OCI-M2 (cell line): Measurements from ENCODE around the gene CLEC2B.
"Not testable (repeated sequence)": the region's sequence is repeated elsewhere in the genome, so short reads cannot be mapped to it uniquely, and the experiment has no call there.

Source experiments
- DNase-seq: peaks from one replicate; lab custom pipeline; 2025; ENCODE audit not compliant: unreplicated experiment; lab: John Stamatoyannopoulos, UW

The CLEC2B gene

DNA sequence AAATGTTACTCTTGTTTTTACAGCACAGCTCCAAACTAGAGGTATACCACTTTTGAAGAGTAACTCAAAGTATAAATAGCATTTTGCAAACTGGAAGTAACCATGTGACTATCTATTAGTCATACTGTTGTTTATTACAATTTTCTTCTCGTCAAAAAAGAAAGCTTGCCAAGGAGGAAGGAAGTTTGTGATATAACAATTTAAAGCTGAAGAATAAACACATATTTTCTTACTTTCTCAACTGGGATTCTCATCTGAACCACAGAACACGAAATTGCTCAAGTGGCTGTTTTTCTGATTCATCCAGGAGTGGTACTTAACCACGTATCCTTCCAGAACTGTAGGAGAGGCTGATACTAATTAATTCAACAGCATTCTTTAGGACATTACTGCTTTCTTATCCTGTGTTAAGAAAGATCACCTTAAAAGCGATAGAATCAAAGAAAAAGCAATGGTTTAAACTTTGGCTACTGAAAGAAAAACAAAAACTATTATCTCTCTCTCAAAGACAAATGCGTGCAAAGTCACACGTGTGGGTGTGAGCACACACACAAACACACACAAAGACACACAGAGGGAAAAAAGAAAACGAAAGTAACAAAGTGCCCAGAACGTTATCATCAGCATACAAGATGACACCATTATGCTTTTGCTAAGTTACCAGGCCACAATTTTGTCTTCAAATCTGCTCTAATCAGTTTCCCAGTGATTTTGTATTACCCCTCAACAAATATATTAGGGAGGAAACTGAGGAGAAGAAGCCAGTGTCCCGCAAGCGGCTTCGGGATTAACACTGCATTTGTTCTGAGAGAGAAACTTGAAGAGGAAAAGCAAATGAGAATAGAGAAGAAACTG is at the start of gene CLEC2B:
TSS of gene CLEC2B (minus strand) at position 48 of the 855 bp plus-strand sequence.
- no peak for DNase-seq

DNA sequence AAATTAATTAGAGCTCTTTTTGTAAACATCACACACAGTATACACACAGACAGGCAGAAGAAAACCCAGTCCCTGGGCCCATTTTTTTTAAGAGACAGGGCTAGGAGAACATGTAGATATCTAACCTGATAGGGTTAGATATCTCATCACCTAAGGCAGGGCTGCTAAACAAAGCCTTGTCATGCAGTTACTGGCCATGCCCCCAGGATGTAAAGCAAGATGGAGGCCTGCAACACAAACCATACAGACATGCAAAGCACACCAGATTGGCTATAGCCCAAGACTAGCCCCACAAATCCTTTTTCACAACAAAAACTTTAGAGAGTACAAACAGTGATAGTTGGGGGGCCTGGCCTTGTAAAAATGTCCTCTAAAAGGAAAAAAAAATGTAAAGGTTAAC is 42.6 kb upstream of the CLEC2B start:
- DNase-seq: no peak

DNA sequence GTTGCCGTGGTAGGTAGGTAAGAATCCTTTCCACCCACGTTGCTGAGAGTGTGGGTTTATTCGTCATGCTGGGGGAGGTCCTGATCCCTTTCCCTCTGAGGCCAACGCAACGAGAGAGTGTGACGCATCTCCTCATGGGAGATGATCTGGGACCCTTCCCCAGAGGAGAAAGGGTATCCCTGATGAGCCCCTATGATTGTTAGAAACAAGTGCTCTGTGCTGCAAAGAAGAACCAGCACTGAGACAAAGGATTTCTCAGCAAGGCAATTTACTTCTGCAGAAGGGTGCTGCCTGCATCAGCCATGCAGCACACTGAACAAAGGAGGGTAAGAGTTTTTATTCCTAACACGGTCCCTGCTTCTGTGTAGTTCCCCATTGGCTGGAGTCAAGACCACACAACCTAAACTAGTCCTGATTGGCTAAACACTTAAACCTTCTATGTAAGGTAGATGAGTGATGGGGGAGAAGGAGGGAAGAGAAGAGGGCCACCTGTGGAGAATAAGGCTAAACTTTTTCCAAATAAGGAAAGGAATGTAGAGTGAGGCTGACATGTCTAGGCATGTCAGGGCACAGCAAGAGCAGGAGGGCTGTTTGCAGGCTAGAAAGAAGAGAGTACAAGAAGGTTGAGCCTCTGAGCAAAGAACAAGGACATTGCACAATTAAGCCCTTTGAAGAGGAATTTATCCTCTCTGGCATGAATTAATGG is 41.7 kb upstream of the CLEC2B start:
- DNase-seq: no peak

- no peak for DNase-seq
Measured at GRCh38 chr12:9909724-9910123, 40.6 kb upstream of the CLEC2B start.

GRCh38 chr12:9908350-9908749 is 39.2 kb upstream of the CLEC2B start:
- no peak for DNase-seq

- DNase-seq: no peak
Measured at GRCh38 chr12:9907769-9908168, 38.6 kb upstream of the CLEC2B start.

DNA sequence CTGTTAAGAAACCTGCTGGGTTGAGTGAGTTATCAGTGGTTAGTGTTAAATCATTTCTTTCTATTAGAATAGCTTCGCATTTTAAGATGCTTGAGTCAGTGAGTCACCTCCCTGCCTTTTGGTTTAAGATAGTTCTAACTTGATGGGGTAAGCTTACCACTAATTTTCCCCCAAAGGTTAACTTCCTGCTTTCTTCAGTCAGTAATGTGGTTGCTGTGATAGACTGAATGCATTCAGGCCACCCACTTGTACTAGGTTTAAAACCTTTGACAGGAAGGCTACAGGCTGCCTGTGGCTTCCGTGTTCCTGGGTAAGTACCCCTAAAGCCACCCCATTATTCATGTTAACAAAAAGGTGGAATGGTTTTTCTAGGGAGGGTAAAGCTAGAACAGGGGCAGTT is 37.7 kb upstream of the CLEC2B start:
- no peak for DNase-seq

- DNase-seq: no peak
Measured at GRCh38 chr12:9902539-9903228, 33.5 kb upstream of the CLEC2B start.

DNA sequence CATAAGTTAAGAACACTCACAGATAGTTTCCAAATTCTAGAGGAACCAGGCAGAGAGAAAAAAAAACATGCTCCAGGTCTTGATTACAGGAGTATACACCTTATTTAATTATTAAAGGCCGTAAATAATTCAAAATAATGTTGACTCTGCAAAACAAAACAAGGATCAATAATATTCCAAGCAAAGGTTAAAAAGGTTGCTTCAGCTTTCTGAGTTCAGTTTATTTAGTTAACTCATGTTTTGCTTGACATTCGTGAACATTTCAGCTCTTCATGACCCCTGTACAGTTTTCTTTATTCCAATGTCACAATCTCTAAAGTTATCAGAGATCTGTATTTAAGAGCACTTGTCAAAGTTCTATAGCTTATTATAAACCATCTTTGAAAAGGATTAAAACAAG is 31.8 kb upstream of the CLEC2B start:
- DNase-seq: no peak

- DNase-seq: no peak
Measured at GRCh38 chr12:9899209-9899608, 30.1 kb upstream of the CLEC2B start.

DNA sequence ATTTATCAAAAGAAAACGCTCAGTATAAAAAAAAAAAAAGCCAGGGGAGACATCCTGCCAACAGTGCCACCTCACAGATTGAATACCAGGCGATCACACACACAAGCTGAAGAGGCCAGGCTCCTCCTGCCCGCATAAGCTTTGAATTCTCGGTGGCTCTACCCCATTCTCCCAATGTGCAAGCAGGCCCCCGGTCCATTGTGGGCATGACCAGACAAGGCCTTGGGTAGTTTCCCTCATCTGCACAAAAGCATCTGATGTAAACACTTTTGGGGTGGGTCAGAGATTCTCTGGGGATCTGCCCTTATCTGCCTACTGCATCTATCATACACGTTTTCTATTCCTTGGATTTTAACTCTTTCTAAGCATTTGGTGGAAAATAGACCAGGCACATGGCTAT is 28.4 kb upstream of the CLEC2B start:
- no peak for DNase-seq

DNA sequence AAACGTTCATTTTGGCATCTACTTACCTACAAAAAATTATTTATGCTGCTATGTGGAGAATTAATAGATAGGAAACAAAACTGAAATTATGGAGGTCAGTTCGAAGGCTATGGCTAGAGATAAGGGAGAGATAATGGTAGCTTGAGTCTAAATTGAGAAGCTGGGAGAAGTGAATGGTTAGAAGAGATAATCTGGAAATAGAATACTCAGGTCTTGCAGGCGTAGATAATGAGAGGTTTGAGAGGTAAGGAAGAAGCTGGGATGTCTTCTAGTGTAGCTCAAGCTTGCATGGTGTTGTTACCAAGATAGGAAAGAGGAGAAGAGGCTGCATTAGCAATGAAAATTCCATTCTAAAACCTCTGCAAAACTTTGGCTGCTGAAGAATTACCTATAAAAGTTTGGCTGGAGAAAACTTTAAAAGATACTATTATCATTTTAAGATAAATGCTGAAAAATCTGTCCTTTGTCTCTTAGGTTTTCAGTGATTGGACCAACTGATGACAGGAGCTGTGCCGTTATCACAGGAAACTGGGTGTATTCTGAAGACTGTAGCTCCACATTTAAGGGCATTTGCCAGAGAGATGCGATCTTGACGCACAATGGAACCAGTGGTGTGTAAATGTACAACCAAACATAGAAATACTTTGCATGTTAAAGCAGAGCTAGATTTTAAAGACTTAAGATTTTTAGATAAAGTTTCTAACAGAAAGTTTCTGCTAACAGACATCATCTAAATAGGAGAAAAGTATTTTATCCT is 26.2 kb upstream of the CLEC2B start:
- no peak for DNase-seq

GRCh38 chr12:9888665-9889273 is 19.6 kb upstream of the CLEC2B start:
- no peak for DNase-seq

- no peak for DNase-seq
Measured at GRCh38 chr12:9883175-9883574, 14.0 kb upstream of the CLEC2B start.

GRCh38 chr12:9881988-9882387 is 12.8 kb upstream of the CLEC2B start:
- no peak for DNase-seq

DNA sequence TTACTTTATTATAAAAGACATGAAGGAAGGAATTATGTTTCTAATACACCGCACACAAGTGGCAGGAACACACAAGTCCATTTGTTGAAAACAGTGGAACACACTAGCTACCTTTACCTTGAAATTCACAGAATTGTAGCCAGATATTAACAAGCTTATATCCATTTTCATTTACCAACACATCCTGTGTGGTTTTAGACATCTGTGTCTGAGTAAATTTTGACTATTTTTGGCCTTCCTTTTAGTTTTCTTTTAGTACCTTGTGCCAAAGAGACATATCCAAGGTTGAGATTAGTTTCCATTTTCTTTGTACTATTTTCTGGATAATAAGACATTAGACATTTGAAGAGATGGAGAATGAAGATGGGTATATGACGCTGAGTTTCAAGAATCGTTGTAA is 12.1 kb upstream of the CLEC2B start, which contains the start of gene KLRF2:
TSS of gene KLRF2 (plus strand) at position 244 of the 400 bp plus-strand sequence. CDS start at position 351, 107 bp downstream.
- no peak for DNase-seq

- no peak for DNase-seq
Measured at GRCh38 chr12:9880532-9881078, 11.5 kb upstream of the CLEC2B start.

DNA sequence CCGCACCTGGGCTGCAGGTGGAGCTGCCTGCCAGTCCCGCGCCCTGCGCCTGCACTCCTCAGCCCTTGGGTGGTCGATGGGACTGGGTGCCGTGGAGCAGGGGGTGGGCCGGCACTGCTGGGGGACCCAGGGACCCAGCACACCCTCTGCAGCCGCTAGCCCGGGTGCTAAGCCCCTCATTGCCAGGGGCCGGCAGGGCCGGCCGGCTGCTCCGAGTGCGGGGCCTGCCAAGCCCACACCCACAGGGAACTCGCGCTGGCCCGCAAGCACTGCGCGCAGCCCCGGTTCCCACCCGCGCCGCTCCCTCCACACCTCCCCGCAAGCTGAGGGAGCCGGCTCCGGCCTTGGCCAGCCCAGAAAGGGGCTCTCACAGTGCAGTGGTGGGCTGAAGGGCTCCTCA is 7.0 kb upstream of the CLEC2B start:
- DNase-seq: not testable (repeated sequence)

- no peak for DNase-seq
Measured at GRCh38 chr12:9872742-9873141, 3.6 kb upstream of the CLEC2B start.

DNA sequence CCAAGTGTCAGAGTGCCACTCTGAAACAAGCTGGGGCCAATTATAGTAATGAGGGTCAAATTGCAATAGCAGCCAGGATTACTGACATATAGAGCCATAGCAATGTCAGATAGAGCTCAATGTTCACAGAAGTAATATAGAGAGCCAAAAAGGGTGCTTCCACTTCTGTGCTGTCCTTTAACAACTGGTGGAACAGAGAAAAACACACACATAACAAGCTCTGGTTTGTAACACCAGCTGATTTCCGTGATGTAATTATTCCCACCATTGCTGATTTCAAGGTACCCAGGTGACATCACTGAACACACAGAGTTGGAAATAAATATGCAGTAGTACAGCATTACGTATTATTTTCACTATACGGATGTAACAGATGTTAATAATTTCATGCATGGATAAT is 3.0 kb upstream of the CLEC2B start:
- DNase-seq: no peak
